ENCODE results near the gene UNC13B.

Gene UNC13B

DNA sequence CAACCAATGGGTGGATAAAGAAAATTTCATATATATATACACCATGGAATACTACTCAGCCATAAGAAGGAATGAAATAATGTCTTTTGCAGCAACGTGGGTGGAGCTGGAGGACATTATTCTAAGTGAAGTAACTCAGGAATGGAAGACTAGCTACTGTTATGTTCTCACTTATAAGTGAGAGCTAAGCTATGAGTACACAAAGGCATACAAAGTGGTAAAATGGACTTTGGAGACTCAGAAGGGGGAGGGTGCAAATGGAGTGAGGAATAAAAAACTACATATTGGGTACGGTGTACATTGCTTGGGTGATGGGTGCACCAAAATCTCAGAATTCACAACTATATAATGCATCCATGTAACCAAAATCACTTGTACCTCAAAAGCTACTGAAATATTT is 260.9 kb downstream of the UNC13B start:
- DNase-seq (ENCODE audit: low spot score) = no peak
- no peak for FAIRE-seq

DNA sequence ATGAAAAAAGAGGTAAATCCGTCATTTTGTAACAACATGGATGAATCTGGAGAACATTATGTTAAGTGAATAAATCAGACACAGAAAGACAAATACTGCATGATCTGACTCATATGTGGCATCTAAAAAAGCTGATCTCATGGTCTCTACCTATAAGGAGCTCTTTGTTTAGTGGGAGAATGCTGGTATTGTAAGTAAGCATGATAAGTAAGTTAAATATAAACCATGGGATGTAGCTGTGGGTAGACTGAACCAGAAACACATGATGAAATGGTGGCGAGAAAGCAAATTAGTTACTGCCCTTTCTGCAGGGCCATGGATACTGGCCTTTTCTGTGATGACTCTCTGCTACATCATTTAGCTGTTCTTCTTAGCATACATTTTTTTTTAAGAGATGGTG is 261.7 kb downstream of the UNC13B start:
- FAIRE-seq (no peak), DNase-seq (ENCODE audit: low spot score) (peak; percentile 68)

DNA sequence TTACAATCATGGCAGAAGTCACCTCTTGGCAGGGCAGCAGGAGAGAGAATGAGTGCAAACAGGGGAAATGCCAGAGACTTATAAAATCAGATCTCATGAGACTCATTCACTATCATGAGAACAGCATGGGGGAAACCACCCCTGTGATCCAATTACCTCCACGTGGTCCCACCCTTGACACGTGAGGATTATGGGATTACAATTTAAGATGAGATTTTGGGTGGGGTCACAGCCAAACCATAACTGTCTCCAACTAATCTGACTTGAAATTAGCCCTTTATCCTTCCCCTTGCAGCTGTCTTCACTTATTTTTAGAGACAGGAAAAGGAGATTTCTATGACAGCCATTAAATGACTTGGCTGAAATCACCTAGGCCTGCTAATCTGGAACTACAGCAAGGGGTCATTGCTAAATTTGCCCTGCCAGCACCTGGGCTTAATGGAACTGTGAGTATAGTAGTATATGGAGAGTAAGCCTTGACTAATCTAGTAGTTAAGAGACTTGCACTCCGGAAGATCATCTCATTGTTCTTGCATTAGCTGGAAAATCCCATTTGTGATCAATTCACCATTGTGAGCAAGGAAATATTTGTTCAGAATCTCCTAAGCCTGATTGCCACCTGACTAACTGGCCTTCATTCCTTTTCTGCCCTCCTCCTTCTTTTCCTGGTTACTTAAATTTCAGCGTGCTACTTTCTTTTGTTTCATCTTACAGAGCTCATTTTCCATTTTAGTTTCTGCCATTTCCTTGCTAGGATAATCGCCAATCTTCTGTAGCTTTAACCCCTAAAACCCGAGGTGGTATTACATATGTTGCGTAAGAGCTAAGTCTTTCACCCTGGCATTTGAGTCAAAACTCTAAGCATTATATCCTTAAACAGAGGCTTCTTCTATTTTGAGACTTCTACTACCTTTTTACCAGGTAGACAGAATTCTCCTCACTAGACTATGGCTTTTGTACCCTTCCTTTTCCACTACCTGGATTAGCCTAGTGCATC is 262.8 kb downstream of the UNC13B start:
- no peak for DNase-seq (ENCODE audit: low spot score)

DNA sequence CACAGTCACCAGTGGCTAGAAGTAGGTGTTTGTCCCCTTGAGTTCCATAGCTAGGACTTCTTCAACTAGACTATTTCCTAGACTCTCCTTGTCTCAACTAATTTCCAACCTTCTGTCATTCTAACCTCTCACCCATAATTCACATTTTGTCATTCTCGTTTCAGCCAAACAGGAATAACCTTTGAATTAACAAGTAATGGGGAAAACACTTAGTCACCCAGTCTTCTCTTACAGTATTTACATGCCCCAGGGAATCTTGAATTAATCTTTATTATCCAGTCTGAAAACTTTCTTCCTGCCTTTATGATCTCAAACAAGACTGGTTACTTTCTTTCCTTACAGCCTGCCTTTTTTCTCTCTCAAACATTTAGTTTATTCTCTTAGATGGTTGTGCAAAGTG is 264.8 kb downstream of the UNC13B start:
- DNase-seq (ENCODE audit: low spot score) = no peak

More for the DNA sequence above, 262.8 kb downstream of the UNC13B start:
- no peak for FAIRE-seq

DNA sequence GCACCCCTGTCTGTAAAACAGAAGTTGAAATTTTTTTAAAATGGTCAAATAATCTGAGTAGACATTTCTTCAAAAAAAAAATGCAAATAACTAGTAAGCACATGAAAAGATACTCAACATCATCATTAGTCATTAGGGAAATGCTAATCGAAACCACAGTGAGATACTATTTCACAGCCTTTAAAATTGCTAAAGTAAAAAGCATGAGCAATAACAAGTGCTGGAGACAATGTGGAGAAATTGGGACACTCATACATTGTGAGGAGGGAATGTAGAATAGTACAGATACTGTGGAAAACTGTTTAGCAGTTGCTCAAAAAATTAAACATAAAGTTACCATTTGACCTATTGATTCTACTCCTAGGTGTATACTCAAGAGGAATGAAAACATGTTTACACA is 269.7 kb downstream of the UNC13B start:
- FAIRE-seq (no peak), DNase-seq (ENCODE audit: low spot score) (no peak)

More for the DNA sequence above, 264.8 kb downstream of the UNC13B start:
- no peak for FAIRE-seq

DNA sequence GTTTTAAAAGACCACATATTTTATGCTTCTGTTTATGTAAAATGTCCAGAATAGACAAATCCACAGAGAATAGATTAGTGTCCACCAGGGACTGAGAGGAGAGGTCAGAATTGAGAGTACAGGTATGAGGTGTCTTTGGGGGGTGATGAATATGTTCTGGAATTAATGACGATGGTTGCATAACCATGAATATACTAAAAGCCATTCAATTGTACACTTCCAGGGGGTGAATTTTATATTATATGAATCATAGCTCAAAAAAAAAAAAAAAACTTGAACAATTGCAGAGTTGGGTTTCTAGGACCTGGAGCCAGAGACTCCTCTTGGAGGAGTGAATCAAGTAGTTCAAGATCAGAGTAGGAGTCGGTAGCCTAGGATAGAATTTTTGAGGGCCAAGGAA is 270.3 kb downstream of the UNC13B start:
- DNase-seq (ENCODE audit: low spot score) = no peak
- no peak for FAIRE-seq

DNA sequence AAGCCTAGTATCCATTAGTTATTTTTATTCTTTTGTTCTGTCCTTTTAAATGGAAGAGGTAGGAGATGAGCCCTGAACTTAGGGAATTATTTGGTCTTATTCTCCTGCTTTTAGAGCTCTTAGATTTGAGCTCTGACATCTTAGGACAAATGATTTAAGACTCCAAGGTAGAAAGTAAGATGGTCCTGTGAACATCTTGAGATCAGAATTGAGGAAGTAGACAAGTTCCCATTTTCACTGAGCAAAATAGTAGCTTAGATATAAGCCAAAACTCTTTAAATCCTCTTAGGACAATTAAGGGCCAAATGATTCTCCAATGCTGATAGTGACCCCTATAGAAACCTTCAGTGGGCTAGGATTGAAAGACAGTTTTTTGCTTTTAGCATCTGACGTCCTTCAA is 275.1 kb downstream of the UNC13B start:
- FAIRE-seq (no peak), DNase-seq (ENCODE audit: low spot score) (no peak)

DNA sequence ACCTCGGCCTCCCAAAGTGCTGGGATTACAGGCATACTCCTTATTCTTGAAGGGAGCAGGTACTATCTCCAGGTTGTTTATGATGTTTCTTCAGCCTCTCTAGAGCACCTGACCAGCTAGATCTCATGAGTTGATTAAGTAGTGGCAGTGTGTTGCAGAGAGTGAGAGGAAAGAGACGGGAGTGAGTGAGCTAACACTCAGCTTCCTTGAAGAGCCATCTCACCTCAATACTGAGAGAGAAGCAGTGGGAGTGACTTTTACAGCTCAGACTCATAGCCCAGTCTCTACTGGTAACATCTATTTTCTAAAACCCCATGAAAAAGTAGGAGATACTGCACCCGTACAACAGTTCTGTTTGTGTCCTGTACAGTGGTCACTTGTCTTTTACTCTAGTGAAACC is 284.2 kb downstream of the UNC13B start:
- DNase-seq (ENCODE audit: low spot score) (no peak), FAIRE-seq (no peak)

DNA sequence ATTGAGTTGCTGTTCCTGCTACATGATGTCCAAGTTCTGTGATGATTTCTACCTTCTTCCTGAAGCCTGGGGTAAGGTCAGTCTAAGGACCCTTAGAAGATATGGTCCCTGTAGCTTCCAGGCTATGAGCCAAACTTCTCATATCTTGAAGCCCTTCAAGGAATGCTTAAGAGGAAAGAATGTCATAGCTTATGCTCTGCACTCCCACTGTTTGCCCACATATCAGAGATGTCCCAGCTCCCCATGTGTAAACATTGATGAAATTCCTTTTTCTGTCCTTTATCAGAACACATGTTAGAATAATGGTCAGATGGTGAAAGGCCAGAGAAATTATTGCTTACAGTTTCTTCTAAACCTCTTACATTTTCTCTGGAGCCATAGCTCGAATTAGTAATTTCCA is 286.7 kb downstream of the UNC13B start:
- no peak for FAIRE-seq
- no peak for DNase-seq (ENCODE audit: low spot score)

DNA sequence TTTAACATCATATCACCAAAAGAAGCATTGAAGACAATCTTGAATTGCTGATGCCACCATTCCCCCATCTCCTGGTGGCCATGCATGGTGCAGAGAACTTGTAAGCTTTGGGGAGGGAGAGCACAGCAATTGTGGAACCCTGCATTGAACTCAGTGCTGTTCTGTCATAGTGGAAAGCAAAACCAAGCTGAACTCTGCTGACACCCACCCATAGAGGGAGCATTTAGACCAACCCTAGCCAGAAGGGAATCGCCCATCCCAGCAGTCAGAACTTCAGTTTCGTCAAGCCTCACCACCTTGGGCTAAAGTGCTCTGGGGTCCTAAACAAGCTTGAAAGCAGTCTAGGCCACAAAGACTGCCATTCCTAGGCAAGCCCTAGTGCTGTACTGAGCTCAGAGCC is 290.7 kb downstream of the UNC13B start:
- no peak for DNase-seq (ENCODE audit: low spot score)

DNA sequence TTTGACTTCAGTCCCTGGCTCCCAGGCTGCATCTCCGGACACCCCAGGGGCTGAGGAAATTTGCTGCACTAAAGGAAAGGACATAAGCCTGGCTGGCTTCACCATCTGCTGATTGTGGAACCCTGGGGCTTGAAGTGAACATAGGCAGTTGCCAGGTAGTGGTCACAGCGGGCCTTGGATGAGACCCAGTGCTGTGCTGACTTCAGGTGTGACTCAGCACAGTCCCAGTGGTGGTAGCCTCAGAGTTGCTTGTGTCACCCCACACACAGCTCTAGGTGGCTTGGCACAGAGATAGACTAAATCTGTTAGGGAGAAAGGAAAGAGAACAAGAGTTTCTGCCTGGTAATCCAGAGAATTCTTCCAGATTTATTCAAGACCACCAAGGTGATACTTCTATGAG is 292.0 kb downstream of the UNC13B start:
- no peak for DNase-seq (ENCODE audit: low spot score)
- no peak for FAIRE-seq

More for the DNA sequence above, 290.7 kb downstream of the UNC13B start:
- no peak for FAIRE-seq
